IMR-90 (cell line): Measurements from ENCODE around the gene PTPRQ. TPM values are rescaled to one million over a fixed set of nuclear protein-coding genes. Genes with fewer than 3 reads are reported as not detected.

Experiments used
- ATAC-seq: fragments of 200-7000 bp; cut with Tn5 transposase; 2 replicates; pipeline ENCODE4 v1.9.1; 2020; ENCODE audit warnings: low read depth, mild to moderate bottlenecking, moderate library complexity
- BruUV-seq: library from RNA; stranded (reverse); fragments of 400-500 nt; replicated peaks from 2 replicates; lab custom pipeline; 2021; lab: Mats Ljungman, UMichigan
- CTCF ChIA-PET: fragments of 300-600 bp; formaldehyde crosslinking; extraction: SDS; loops from one replicate; lab custom pipeline; 2021; ENCODE audit warnings: antibody characterized with exemption; lab: Yijun Ruan, JAX
- POLR2A ChIA-PET: fragments of 300-600 bp; sonication (Branson Sonifier 250); formaldehyde crosslinking; loops from one replicate; lab custom pipeline; 2022; ENCODE audit warnings: antibody characterized with exemption; ENCODE audit not compliant: unreplicated experiment; lab: Charles Lee
- DNase-seq: peaks from one replicate; pipeline ENCODE4 v3.0.0; 2013
- H2AFZ ChIP-seq: replicated peaks from 2 replicates; pipeline ENCODE3; 2013; ENCODE audit warnings: low read length, mild to moderate bottlenecking; ENCODE audit not compliant: poor library complexity
- H2AK5ac ChIP-seq: 2 replicates; pipeline ENCODE4 v1.6.1; 2013; ENCODE audit warnings: low read depth, low read length, inconsistent platforms
- H2AK9ac ChIP-seq: replicated peaks from 2 replicates; pipeline ENCODE3; 2013; ENCODE audit warnings: mild to moderate bottlenecking, low read depth, low read length, moderate library complexity; ENCODE audit not compliant: poor library complexity
- H2BK120ac ChIP-seq: 2 replicates; pipeline ENCODE4 v1.6.1; 2013; ENCODE audit warnings: low read depth, low read length, inconsistent platforms
- H2BK15ac ChIP-seq: 3 replicates; pipeline ENCODE4 v1.6.1; 2013; ENCODE audit warnings: low read depth, low read length, inconsistent platforms
- H2BK20ac ChIP-seq: 2 replicates; pipeline ENCODE4 v1.6.1; 2013; ENCODE audit warnings: low read depth, mild to moderate bottlenecking, inconsistent platforms, low read length, moderate library complexity
- H2BK5ac ChIP-seq: 2 replicates; pipeline ENCODE4 v1.6.1; 2013; ENCODE audit warnings: mild to moderate bottlenecking, low read depth, low read length, inconsistent platforms; ENCODE audit not compliant: poor library complexity, severe bottlenecking
- H3K14ac ChIP-seq: replicated peaks from 2 replicates; pipeline ENCODE4 v1.6.1; 2013; ENCODE audit warnings: low read depth, low read length, inconsistent platforms
- H3K18ac ChIP-seq: 2 replicates; pipeline ENCODE4 v1.6.1; 2013; ENCODE audit warnings: low read depth, low read length, control low read depth
- H3K23ac ChIP-seq: 2 replicates; pipeline ENCODE4 v1.6.1; 2013; ENCODE audit warnings: low read depth, low read length, inconsistent platforms
- H3K27ac ChIP-seq: 2 replicates; pipeline ENCODE4 v1.5.1; 2013; ENCODE audit warnings: mild to moderate bottlenecking, control low read depth, low read length; ENCODE audit not compliant: insufficient read depth
- H3K27me3 ChIP-seq: 2 replicates; pipeline ENCODE4 v1.6.1; 2013; ENCODE audit warnings: low read length; ENCODE audit not compliant: control insufficient read depth, insufficient read depth
- H3K36me3 ChIP-seq: 2 replicates; pipeline ENCODE4 v1.6.1; 2013; ENCODE audit warnings: low read length, mixed read lengths; ENCODE audit not compliant: control insufficient read depth, insufficient read depth
- H3K4ac ChIP-seq: 2 replicates; pipeline ENCODE4 v1.6.1; 2013; ENCODE audit warnings: low read depth, low read length, inconsistent platforms
- H3K4me1 ChIP-seq: 2 replicates; pipeline ENCODE4 v1.6.1; 2013; ENCODE audit warnings: low read length, mixed read lengths; ENCODE audit not compliant: control insufficient read depth, insufficient read depth
- H3K4me2 ChIP-seq: 2 replicates; pipeline ENCODE4 v1.6.1; 2013; ENCODE audit warnings: low read depth, mild to moderate bottlenecking, control low read depth, low read length, moderate library complexity
- H3K4me3 ChIP-seq: 2 replicates; pipeline ENCODE4 v1.5.1; 2013; ENCODE audit warnings: low read depth, mild to moderate bottlenecking, control low read depth, low read length, moderate library complexity; ENCODE audit not compliant: insufficient read depth
- H3K56ac ChIP-seq: 2 replicates; pipeline ENCODE4 v1.6.1; 2013; ENCODE audit warnings: low read length, inconsistent platforms; ENCODE audit not compliant: insufficient read depth; ENCODE audit errors: extremely low read depth
- H3K79me1 ChIP-seq, 2 experiments: 2 replicates each; pipeline ENCODE4 v1.6.1; 2013; ENCODE audit warnings: low read length in 2 of 2, inconsistent platforms in 1 of 2, low read depth in 1 of 2
- H3K9ac ChIP-seq: 2 replicates; pipeline ENCODE4 v1.6.1; 2013; ENCODE audit warnings: low read depth, low read length, control low read depth
- H3K9me1 ChIP-seq: 2 replicates; pipeline ENCODE4 v1.6.1; 2013; ENCODE audit warnings: low read length, inconsistent platforms; ENCODE audit not compliant: insufficient read depth
- H3K9me3 ChIP-seq: 2 replicates; pipeline ENCODE4 v1.6.1; 2013; ENCODE audit warnings: low read length; ENCODE audit not compliant: control insufficient read depth, insufficient read depth
- H4K20me1 ChIP-seq: 2 replicates; pipeline ENCODE4 v1.6.1; 2013; ENCODE audit warnings: low read length, inconsistent platforms; ENCODE audit not compliant: insufficient read depth
- H4K5ac ChIP-seq: 2 replicates; pipeline ENCODE4 v1.6.1; 2013; ENCODE audit warnings: mild to moderate bottlenecking, low read depth, low read length, control low read depth
- H4K8ac ChIP-seq, 2 experiments: 2 replicates each; pipeline ENCODE4 v1.6.1; 2013; ENCODE audit warnings: low read depth in 2 of 2, low read length in 2 of 2, control low read depth in 1 of 2, inconsistent platforms in 1 of 2
- H4K91ac ChIP-seq: 2 replicates; pipeline ENCODE4 v1.6.1; 2013; ENCODE audit warnings: low read depth, low read length, inconsistent platforms; ENCODE audit not compliant: insufficient read depth
- BHLHE40 ChIP-seq: fragments of 150-350 bp; IDR thresholded peaks from 2 replicates; pipeline ENCODE4 v1.6.1; 2016; ENCODE audit warnings: mild to moderate bottlenecking, low read depth, low read length
- CEBPB ChIP-seq: IDR thresholded peaks from 2 replicates; pipeline ENCODE4 v1.6.1; 2012; ENCODE audit warnings: low read depth, low read length, improper control_type of control experiment
- CHD1 ChIP-seq: IDR thresholded peaks from 2 replicates; pipeline ENCODE4 v1.6.1; 2012; ENCODE audit warnings: low read depth, low read length, improper control_type of control experiment
- FOS ChIP-seq: fragments of 150-350 bp; IDR thresholded peaks from 2 replicates; pipeline ENCODE4 v1.6.1; 2016; ENCODE audit warnings: low read depth, low read length
- MAFK ChIP-seq: IDR thresholded peaks from 2 replicates; pipeline ENCODE4 v1.6.1; 2012; ENCODE audit warnings: low read depth, low read length, improper control_type of control experiment
- MAZ ChIP-seq: IDR thresholded peaks from 2 replicates; pipeline ENCODE4 v1.6.1; 2012; ENCODE audit warnings: low read depth, mild to moderate bottlenecking, low read length, improper control_type of control experiment, moderate library complexity, borderline replicate concordance
- MXI1 ChIP-seq: IDR thresholded peaks from 2 replicates; pipeline ENCODE4 v1.6.1; 2012; ENCODE audit warnings: low read depth, mild to moderate bottlenecking, low read length, moderate library complexity, borderline replicate concordance
- RAD21 ChIP-seq: IDR thresholded peaks from 2 replicates; pipeline ENCODE4 v1.6.1; 2012; ENCODE audit warnings: low read length, improper control_type of control experiment
- RCOR1 ChIP-seq: IDR thresholded peaks from 2 replicates; pipeline ENCODE4 v1.6.1; 2012; ENCODE audit warnings: mild to moderate bottlenecking, low read length, improper control_type of control experiment; ENCODE audit not compliant: insufficient replicate concordance
- RFX5 ChIP-seq: IDR thresholded peaks from 2 replicates; pipeline ENCODE4 v1.8.0; 2012; ENCODE audit warnings: low read depth, mild to moderate bottlenecking, low read length, moderate library complexity
- SMC3 ChIP-seq: fragments of 150-350 bp; IDR thresholded peaks from 2 replicates; pipeline ENCODE4 v1.6.1; 2016; ENCODE audit warnings: low read depth, mild to moderate bottlenecking, antibody characterized with exemption, low read length, moderate library complexity
- WGBS, 2 experiments: methylation state at CpG; one replicate each; pipeline versions ENCODE4 v1.1.5 to v1.1.7; 2013; ENCODE audit warnings: missing lambda C conversion rate in 2 of 2; ENCODE audit not compliant: insufficient read length in 1 of 2; ENCODE audit errors: extremely low coverage in 2 of 2; 5-methylcytosine and 5-hydroxymethylcytosine counted together
- dilution Hi-C: fragments of 300-500 bp; cut with HindIII; formaldehyde crosslinking; loops from one replicate; pipeline ENCODE4 v1.14.3; 2018; ENCODE audit warnings: low sequenced_read_pairs; ENCODE audit not compliant: unreplicated experiment
- in situ Hi-C: fragments of 300-500 bp; cut with MboI; formaldehyde crosslinking; loops from 3 replicates; pipeline ENCODE4 v1.14.3; 2019; ENCODE audit warnings: low sequenced_read_pairs, inconsistent platforms, mixed read lengths
- intact Hi-C: fragments of 100-400 bp; cut with micrococcal nuclease; formaldehyde crosslinking; loops from 2 replicates; pipeline ENCODE4 v1.10.0; 2022
- polyA plus RNA-seq, 3 experiments: library from polyadenylated mRNA; depleted of rRNA; stranded (reverse); fragments of >200 nt; gene quantifications; 2 replicates each; pipeline ENCODE4 v1.2.3, GENCODE V29; 2012; ENCODE audit warnings: low replicate concordance in 1 of 3
- total RNA-seq: library from RNA; depleted of rRNA; stranded (reverse); fragments of >200 nt; gene quantifications from 2 replicates; pipeline ENCODE4 v1.2.3, GENCODE V29; 2012
- TF ChIP-seq, protein P1 (sequence below): fragments of 150-350 bp; IDR thresholded peaks from 2 replicates; pipeline ENCODE4 v1.6.1; 2017; ENCODE audit warnings: mild to moderate bottlenecking, antibody characterized with exemption, low read length, low read depth
- TF ChIP-seq, protein P2 (sequence below): fragments of 150-350 bp; IDR thresholded peaks from 2 replicates; pipeline ENCODE4 v1.6.1; 2016; ENCODE audit warnings: low read depth, mild to moderate bottlenecking, low read length, moderate library complexity, borderline replicate concordance

Gene PTPRQ
- total and polyA plus RNA-seq, 2 of the 4 experiments (the other 2 are of a cell fraction), result 0.96 to 1.4 TPM

DNA sequence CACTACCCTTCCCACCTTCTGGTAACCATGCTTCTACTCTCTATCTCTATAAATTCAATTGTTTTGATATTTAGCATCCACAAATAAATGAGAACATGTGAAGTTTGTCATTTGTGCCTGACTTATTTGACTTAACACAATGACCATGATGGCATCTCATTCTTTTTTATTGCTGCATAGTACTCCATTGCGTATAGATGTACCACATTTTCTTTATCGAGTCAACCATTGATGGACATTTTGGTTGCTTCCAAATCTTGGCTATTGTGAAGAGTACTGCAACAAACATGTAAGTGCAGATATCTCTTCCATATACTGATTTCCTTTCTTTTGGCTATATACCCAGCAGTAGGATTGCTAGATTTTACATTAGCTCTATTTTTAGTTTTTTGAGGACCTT is 73.6 kb downstream of the PTPRQ start:
- Histone ChIP-seq H3K23ac (no peak overlapping the region), H3K4ac (no peak overlapping the region), H2AK9ac (no peak overlapping the region), H3K9me3 (no peaks in the 10 kb centered on the region; the same call in 1 of the 2 replicates), H4K20me1 (no peaks in the 10 kb centered on the region), H3K27ac (no peak overlapping the region), H4K8ac (no peak overlapping the region), H3K79me1 (no peaks in the 10 kb centered on the region), H2BK120ac (no peak overlapping the region), H2BK5ac (no peak overlapping the region), H3K14ac (no peak overlapping the region), H2BK15ac (no peak overlapping the region), H3K18ac (no peak overlapping the region), H3K9ac (no peak overlapping the region), H4K5ac (no peak overlapping the region), H3K4me3 (no peak overlapping the region), H3K4me2 (no peak overlapping the region), H3K9me1 (no peaks in the 10 kb centered on the region), H4K91ac (no peak overlapping the region), H3K56ac (no peak overlapping the region), H3K27me3 (no peaks in the 10 kb centered on the region), H2AFZ (no peak overlapping the region), H3K4me1 (no peaks in the 10 kb centered on the region), H3K36me3 (no peaks in the 10 kb centered on the region), H2BK20ac (no peak overlapping the region), H2AK5ac (no peak overlapping the region)
- TF ChIP-seq RFX5 (no peak), RCOR1 (no peak), MXI1 (no peak), RAD21 (no peak), MAFK (no peak), CHD1 (no peak), MAZ (no peak), FOS (no peak), SMC3 (no peak), BHLHE40 (no peak), CEBPB (no peak)
- TF ChIP-seq, protein P1, sequence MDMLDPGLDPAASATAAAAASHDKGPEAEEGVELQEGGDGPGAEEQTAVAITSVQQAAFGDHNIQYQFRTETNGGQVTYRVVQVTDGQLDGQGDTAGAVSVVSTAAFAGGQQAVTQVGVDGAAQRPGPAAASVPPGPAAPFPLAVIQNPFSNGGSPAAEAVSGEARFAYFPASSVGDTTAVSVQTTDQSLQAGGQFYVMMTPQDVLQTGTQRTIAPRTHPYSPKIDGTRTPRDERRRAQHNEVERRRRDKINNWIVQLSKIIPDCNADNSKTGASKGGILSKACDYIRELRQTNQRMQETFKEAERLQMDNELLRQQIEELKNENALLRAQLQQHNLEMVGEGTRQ, result no peak
- TF ChIP-seq, protein P2, sequence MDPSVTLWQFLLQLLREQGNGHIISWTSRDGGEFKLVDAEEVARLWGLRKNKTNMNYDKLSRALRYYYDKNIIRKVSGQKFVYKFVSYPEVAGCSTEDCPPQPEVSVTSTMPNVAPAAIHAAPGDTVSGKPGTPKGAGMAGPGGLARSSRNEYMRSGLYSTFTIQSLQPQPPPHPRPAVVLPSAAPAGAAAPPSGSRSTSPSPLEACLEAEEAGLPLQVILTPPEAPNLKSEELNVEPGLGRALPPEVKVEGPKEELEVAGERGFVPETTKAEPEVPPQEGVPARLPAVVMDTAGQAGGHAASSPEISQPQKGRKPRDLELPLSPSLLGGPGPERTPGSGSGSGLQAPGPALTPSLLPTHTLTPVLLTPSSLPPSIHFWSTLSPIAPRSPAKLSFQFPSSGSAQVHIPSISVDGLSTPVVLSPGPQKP, result no peak
- ChIA-PET POLR2A (no interaction called here), CTCF (no interaction called here)
- no peak for DNase-seq
- BruUV-seq, result no TSS peak
- in situ Hi-C loops, result loop anchor here (25.0 kb wide), 1 partner anchor 95 kb away; no protein-coding TSS in a partner anchor
- dilution Hi-C loops, result no loop called here
- intact Hi-C loops, result no loop called here
- no peak for ATAC-seq
- no CpG with 5 or more reads among the region's 2 CpGs for WGBS, 2 experiments
